ENCODE measurements around the gene PPP3R1.

DNA sequence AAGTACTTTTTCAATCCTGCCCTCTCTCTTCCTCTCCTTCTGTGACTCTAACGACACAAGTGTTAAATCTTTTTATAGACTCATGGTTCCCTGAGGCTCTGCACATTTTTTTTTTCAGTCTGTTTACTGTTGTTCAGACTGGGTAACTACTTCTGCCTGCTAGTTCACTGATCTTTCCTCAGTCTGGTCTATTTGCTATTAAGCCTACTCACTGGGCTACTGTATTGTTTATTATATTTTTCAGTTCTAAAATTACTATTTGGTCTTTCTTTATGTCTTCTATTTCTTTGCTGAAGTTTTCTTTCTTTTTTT is 21.3 kb downstream of the PPP3R1 start:
- TF ChIP-seq, protein P1, sequence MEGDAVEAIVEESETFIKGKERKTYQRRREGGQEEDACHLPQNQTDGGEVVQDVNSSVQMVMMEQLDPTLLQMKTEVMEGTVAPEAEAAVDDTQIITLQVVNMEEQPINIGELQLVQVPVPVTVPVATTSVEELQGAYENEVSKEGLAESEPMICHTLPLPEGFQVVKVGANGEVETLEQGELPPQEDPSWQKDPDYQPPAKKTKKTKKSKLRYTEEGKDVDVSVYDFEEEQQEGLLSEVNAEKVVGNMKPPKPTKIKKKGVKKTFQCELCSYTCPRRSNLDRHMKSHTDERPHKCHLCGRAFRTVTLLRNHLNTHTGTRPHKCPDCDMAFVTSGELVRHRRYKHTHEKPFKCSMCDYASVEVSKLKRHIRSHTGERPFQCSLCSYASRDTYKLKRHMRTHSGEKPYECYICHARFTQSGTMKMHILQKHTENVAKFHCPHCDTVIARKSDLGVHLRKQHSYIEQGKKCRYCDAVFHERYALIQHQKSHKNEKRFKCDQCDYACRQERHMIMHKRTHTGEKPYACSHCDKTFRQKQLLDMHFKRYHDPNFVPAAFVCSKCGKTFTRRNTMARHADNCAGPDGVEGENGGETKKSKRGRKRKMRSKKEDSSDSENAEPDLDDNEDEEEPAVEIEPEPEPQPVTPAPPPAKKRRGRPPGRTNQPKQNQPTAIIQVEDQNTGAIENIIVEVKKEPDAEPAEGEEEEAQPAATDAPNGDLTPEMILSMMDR (IDR thresholded peaks at IDR 0.05; ENCODE audit: low read depth, low read length, poor library complexity, severe bottlenecking) = no peak
- TF ChIP-seq EZH2phosphoT487 (IDR thresholded peaks at IDR 0.05; ENCODE audit: borderline replicate concordance, low read length) = no peak

All from DOHH2 (cell line).